HEK293T (cell line): ENCODE results near the gene KRTAP1-4.

Experiments used
- CTCF ChIA-PET: fragments of 350-600 bp; formaldehyde crosslinking; extraction: SDS; loops from one replicate; lab custom pipeline; 2021; ENCODE audit warnings: antibody characterized with exemption, inconsistent platforms; lab: Yijun Ruan, JAX
- POLR2A ChIA-PET: fragments of 350-600 bp; formaldehyde crosslinking; extraction: SDS; loops from one replicate; lab custom pipeline; 2020; ENCODE audit warnings: antibody characterized with exemption, inconsistent platforms; lab: Yijun Ruan, JAX
- DNase-seq: peaks from one replicate; pipeline ENCODE4 v3.0.0; 2012; ENCODE audit warnings: mixed read lengths; ENCODE audit errors: extremely low spot score
- ARNT ChIP-seq: fragments of 450-650 bp; IDR thresholded peaks from 2 replicates; pipeline ENCODE4 v1.6.1; 2017; ENCODE audit warnings: mild to moderate bottlenecking
- BHLHE40 ChIP-seq: fragments of 450-650 bp; IDR thresholded peaks from 2 replicates; pipeline ENCODE4 v1.6.1; 2016; ENCODE audit warnings: mild to moderate bottlenecking, moderate library complexity, borderline replicate concordance
- CTBP1 ChIP-seq: fragments of 450-650 bp; IDR thresholded peaks from 2 replicates; pipeline ENCODE4 v1.6.1; 2016; ENCODE audit warnings: borderline replicate concordance
- ELF4 ChIP-seq: fragments of 450-650 bp; IDR thresholded peaks from 2 replicates; pipeline ENCODE4 v1.6.1; 2017; ENCODE audit warnings: antibody characterized with exemption
- FOXA1 ChIP-seq: fragments of 450-650 bp; IDR thresholded peaks from 2 replicates; pipeline ENCODE4 v1.6.1; 2016; ENCODE audit warnings: mild to moderate bottlenecking
- FOXK2 ChIP-seq: fragments of 450-650 bp; IDR thresholded peaks from 2 replicates; pipeline ENCODE4 v1.6.1; 2016; ENCODE audit warnings: mild to moderate bottlenecking
- FOXM1 ChIP-seq: fragments of 450-650 bp; IDR thresholded peaks from 2 replicates; pipeline ENCODE4 v1.6.1; 2017; ENCODE audit warnings: mild to moderate bottlenecking, borderline replicate concordance
- HDGF ChIP-seq: fragments of 450-650 bp; IDR thresholded peaks from 2 replicates; pipeline ENCODE4 v1.6.1; 2017; ENCODE audit warnings: antibody characterized with exemption, borderline replicate concordance
- L3MBTL2 ChIP-seq: fragments of 450-650 bp; conservative IDR thresholded peaks from 2 replicates; pipeline ENCODE4 v1.6.1; 2016; ENCODE audit warnings: mild to moderate bottlenecking
- LEF1 ChIP-seq: fragments of 450-650 bp; IDR thresholded peaks from 2 replicates; pipeline ENCODE4 v1.6.1; 2017; ENCODE audit warnings: mild to moderate bottlenecking, borderline replicate concordance
- NFRKB ChIP-seq: fragments of 450-650 bp; IDR thresholded peaks from 2 replicates; pipeline ENCODE4 v1.6.1; 2016; ENCODE audit warnings: mild to moderate bottlenecking, moderate library complexity
- PKNOX1 ChIP-seq: fragments of 450-650 bp; IDR thresholded peaks from 2 replicates; pipeline ENCODE4 v1.6.1; 2016
- SP1 ChIP-seq: fragments of 450-650 bp; IDR thresholded peaks from 2 replicates; pipeline ENCODE4 v1.6.1; 2017
- SUZ12 ChIP-seq: fragments of 450-650 bp; IDR thresholded peaks from 2 replicates; pipeline ENCODE4 v1.6.1; 2016; ENCODE audit warnings: mild to moderate bottlenecking
- TARDBP ChIP-seq: fragments of 450-650 bp; IDR thresholded peaks from 2 replicates; pipeline ENCODE4 v1.6.1; 2016

Gene KRTAP1-4

GRCh38 chr17:41026715-41027471 lies 3.1 kb downstream of the KRTAP1-4 start, which contains the start of gene KRTAP1-5:
TSS of gene KRTAP1-5 (minus strand) at chr17:41027208. CDS start at chr17:41027155, 53 bp downstream.
- TF ChIP-seq FOXK2 (no peak), L3MBTL2 (no peak), SP1 (no peak), PKNOX1 (no peak), FOXA1 (no peak), ARNT (no peak), SUZ12 (no peak)
- ChIA-PET CTCF (no interaction called here), POLR2A (no interaction called here)
- DNase-seq = no peak

- no peak for DNase-seq
- ChIA-PET POLR2A (no interaction called here), CTCF (no interaction called here)
- TF ChIP-seq CTBP1 (no peak), SP1 (no peak), TARDBP (no peak), ELF4 (no peak), NFRKB (no peak), FOXA1 (no peak), FOXM1 (no peak), BHLHE40 (no peak)
These were observed 5.3 kb downstream of the KRTAP1-4 start for GRCh38 chr17:41024697-41025096.

- POLR2A ChIA-PET = no interaction called here
- DNase-seq = no peak
- no peak for TF ChIP-seq LEF1
- TF ChIP-seq HDGF = no peak
- TF ChIP-seq SUZ12 = no peak
- no peak for TF ChIP-seq FOXM1
- TF ChIP-seq NFRKB = no peak
- TF ChIP-seq PKNOX1 = no peak
- CTCF ChIA-PET = no interaction called here
These were observed 9.7 kb downstream of the KRTAP1-4 start for GRCh38 chr17:41020336-41020735.

DNA sequence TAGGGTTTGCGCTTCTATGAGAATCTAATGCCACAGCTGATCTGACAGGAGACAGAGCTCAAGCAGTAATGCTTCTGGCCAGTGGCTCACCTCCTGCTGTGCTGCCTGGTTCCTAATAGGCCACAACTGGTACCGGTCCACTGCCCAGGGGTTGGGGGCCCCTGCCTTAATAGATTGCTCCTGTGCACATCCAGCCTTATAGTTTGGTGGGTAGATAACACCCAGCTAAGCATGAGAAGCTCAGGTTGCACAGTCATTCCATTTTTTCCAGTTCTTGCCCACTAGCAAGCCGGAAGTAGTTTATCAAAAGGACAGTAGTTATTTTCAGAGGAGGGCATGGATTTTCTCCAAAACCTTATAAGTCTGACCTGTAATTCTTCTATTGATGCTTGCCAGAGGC lies 10.6 kb downstream of the KRTAP1-4 start:
- POLR2A ChIA-PET = no interaction called here

DNA sequence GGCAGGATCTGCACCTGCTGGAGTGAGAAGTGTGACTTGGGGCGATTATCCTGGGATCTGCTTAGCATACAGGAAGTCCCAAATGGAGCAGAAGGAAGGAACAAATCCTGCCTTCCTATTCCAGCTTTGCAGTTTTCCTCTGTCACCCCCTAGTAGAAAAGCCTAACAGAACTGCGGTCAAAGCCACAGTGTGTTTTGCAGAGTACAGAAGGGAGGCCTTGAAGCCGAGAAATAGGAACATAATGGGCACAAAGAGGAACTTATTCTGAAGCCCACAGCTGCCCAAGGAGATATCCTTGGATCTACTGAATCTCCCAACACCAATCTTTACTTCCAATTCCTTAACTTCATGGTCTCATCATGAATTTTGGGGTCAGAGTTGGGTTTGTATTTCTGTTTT lies 11.5 kb downstream of the KRTAP1-4 start:
- DNase-seq = no peak
- ChIA-PET CTCF (no interaction called here), POLR2A (no interaction called here)
- no peak for TF ChIP-seq PKNOX1
- no peak for TF ChIP-seq BHLHE40

More for the DNA sequence above, 10.6 kb downstream of the KRTAP1-4 start:
- TF ChIP-seq ARNT (no peak), FOXK2 (no peak), LEF1 (no peak), HDGF (no peak)
- CTCF ChIA-PET = no interaction called here
- DNase-seq = no peak

- DNase-seq = no peak
- ChIA-PET POLR2A (no interaction called here), CTCF (interaction anchor here (0.6 kb wide), 1 partner anchor 491 kb away, joined by 3 read pairs; no protein-coding TSS in a partner anchor)
- TF ChIP-seq NFRKB (no peak), SP1 (no peak), ARNT (no peak), TARDBP (no peak), L3MBTL2 (no peak), FOXM1 (no peak), CTBP1 (no peak), PKNOX1 (no peak), FOXK2 (no peak), LEF1 (no peak)
These were observed 13.3 kb downstream of the KRTAP1-4 start for GRCh38 chr17:41016578-41017215.
